Smooth muscle cell (in vitro differentiated cells): ENCODE measurements around the gene ACSS1. TPM values are rescaled to one million over a fixed set of nuclear protein-coding genes. Genes with fewer than 3 reads are reported as not detected.

Experiments
- DNase-seq: peaks from one replicate; lab custom pipeline; 2025; ENCODE audit not compliant: unreplicated experiment; lab: John Stamatoyannopoulos, UW
- H2AFZ ChIP-seq: fragments of 200-600 bp; sonication (generic); 2 replicates; pipeline ENCODE4 v1.6.0; 2016; ENCODE audit warnings: antibody characterized with exemption, low read depth, mild to moderate bottlenecking
- H3F3A ChIP-seq: fragments of 200-600 bp; sonication (generic); 2 replicates; pipeline ENCODE4 v1.6.0; 2017; ENCODE audit warnings: antibody characterized with exemption, low read depth
- H3K27ac ChIP-seq: fragments of 200-600 bp; sonication (generic); 2 replicates; pipeline ENCODE4 v1.5.1; 2016; ENCODE audit warnings: low read depth, mild to moderate bottlenecking
- H3K27me3 ChIP-seq: fragments of 200-600 bp; sonication (generic); 2 replicates; pipeline ENCODE4 v1.6.1; 2016; ENCODE audit warnings: low read depth, mild to moderate bottlenecking
- H3K36me3 ChIP-seq: fragments of 200-600 bp; sonication (generic); 2 replicates; pipeline ENCODE4 v1.5.1; 2016; ENCODE audit warnings: low read depth
- H3K4me1 ChIP-seq: fragments of 200-600 bp; sonication (generic); 2 replicates; pipeline ENCODE4 v1.5.1; 2016; ENCODE audit warnings: low read depth
- H3K4me2 ChIP-seq: fragments of 200-600 bp; sonication (generic); 2 replicates; pipeline ENCODE4 v1.6.0; 2016; ENCODE audit warnings: mild to moderate bottlenecking
- H3K4me3 ChIP-seq: fragments of 200-600 bp; sonication (generic); 2 replicates; pipeline ENCODE4 v1.5.1; 2016; ENCODE audit warnings: mild to moderate bottlenecking
- H3K79me2 ChIP-seq: fragments of 200-600 bp; sonication (generic); 2 replicates; pipeline ENCODE4 v1.6.0; 2016; ENCODE audit warnings: low read depth, mild to moderate bottlenecking
- H3K9ac ChIP-seq: fragments of 200-600 bp; sonication (generic); 2 replicates; pipeline ENCODE4 v1.6.0; 2016; ENCODE audit warnings: low read depth
- H3K9me3 ChIP-seq: fragments of 200-600 bp; sonication (generic); replicated peaks from 2 replicates; pipeline ENCODE4 v1.5.1; 2016; ENCODE audit warnings: low read depth
- H4K20me1 ChIP-seq: fragments of 200-600 bp; sonication (generic); 2 replicates; pipeline ENCODE4 v1.6.0; 2016; ENCODE audit warnings: low read depth
- CTCF ChIP-seq: fragments of 200-600 bp; sonication (generic); IDR thresholded peaks from 2 replicates; pipeline ENCODE4 v1.5.1; 2017; ENCODE audit warnings: borderline replicate concordance, mild to moderate bottlenecking, antibody characterized with exemption; ENCODE audit not compliant: insufficient read depth, poor library complexity, severe bottlenecking
- WGBS: methylation state at CpG from one replicate; pipeline ENCODE4 v1.1.7; 2016; ENCODE audit warnings: low lambda C conversion rate; 5-methylcytosine and 5-hydroxymethylcytosine counted together
- polyA plus RNA-seq: library from polyadenylated mRNA; unstranded; fragments of >200 nt; fragmentation: Nextera tagmentation; extraction: Ambion mirVana; gene quantifications from 2 replicates; pipeline ENCODE4 v1.2.1, GENCODE V29; 2016
- total RNA-seq: library from RNA; depleted of rRNA; stranded (reverse); fragments of >200 nt; gene quantifications from 2 replicates; pipeline ENCODE4 v1.2.3, GENCODE V29; 2014

ACSS1 gene
- total and polyA plus RNA-seq, 2 experiments from 2014 or later = 2.4 to 2.8 TPM

- Histone ChIP-seq H3K79me2 (no peaks in the 10 kb centered on the region), H3K9ac (no peak overlapping the region), H3F3A (no peaks in the 10 kb centered on the region), H4K20me1 (no peaks in the 10 kb centered on the region), H3K9me3 (no peaks in the 10 kb centered on the region), H3K4me3 (no peak overlapping the region), H3K4me1 (no peaks in the 10 kb centered on the region), H3K4me2 (no peak overlapping the region), H3K36me3 (no peaks in the 10 kb centered on the region), H3K27me3 (peaks cover 5% of the 10 kb centered on the region), H3K27ac (no peak overlapping the region), H2AFZ (no peak overlapping the region)
- no peak for TF ChIP-seq CTCF
- WGBS = 77% methylated on average over 21 of the region's 21 CpGs
- DNase-seq = no peak
These were observed 10.9 kb downstream of the ACSS1 start for GRCh38 chr20:25046736-25047666.

- no peaks in the 10 kb centered on the region for H3K27me3 ChIP-seq
- H3F3A ChIP-seq = no peaks in the 10 kb centered on the region
- H3K9ac ChIP-seq = no peak overlapping the region
- H3K9me3 ChIP-seq = no peaks in the 10 kb centered on the region
- 91% methylated on average over 14 of the region's 14 CpGs for WGBS
- no peak for TF ChIP-seq CTCF
- no peaks in the 10 kb centered on the region for H4K20me1 ChIP-seq
- no peaks in the 10 kb centered on the region for H3K79me2 ChIP-seq
- no peak overlapping the region for H3K27ac ChIP-seq
- no peak overlapping the region for H2AFZ ChIP-seq
- no peak overlapping the region for H3K4me3 ChIP-seq
- H3K4me1 ChIP-seq = no peaks in the 10 kb centered on the region
- no peak overlapping the region for H3K4me2 ChIP-seq
- DNase-seq = no peak
- H3K36me3 ChIP-seq = no peaks in the 10 kb centered on the region
These were observed 11.7 kb downstream of the ACSS1 start for GRCh38 chr20:25046181-25046641.

- Histone ChIP-seq H3K9me3 (no peaks in the 10 kb centered on the region), H3F3A (no peaks in the 10 kb centered on the region), H3K36me3 (no peaks in the 10 kb centered on the region), H3K27me3 (no peaks in the 10 kb centered on the region), H3K27ac (no peak overlapping the region), H3K4me1 (no peaks in the 10 kb centered on the region), H2AFZ (no peak overlapping the region), H4K20me1 (no peaks in the 10 kb centered on the region), H3K4me2 (no peak overlapping the region), H3K4me3 (no peak overlapping the region), H3K79me2 (no peaks in the 10 kb centered on the region), H3K9ac (no peak overlapping the region)
- 71% methylated on average over 9 of the region's 9 CpGs for WGBS
- no peak for TF ChIP-seq CTCF
- DNase-seq = no peak
These were observed 12.6 kb downstream of the ACSS1 start for GRCh38 chr20:25045343-25045712.
